ENCODE measurements around the gene PRKCA.

PRKCA gene

GRCh38 chr17:66655461-66655860, 353.0 kb downstream of the PRKCA start:
- no peak overlapping the region for H3K4me3 ChIP-seq (ENCODE audit: control insufficient read depth, low read depth, low read length)
- TF ChIP-seq CTCF (conservative IDR thresholded peaks at IDR 0.05; ENCODE audit: control insufficient read depth, insufficient read depth, low read depth, low read length): no peak
- no peak for DNase-seq (ENCODE audit: low read depth)

- no peak overlapping the region for H3K4me3 ChIP-seq (ENCODE audit: control insufficient read depth, low read depth, low read length)
- peak; percentile 82 for DNase-seq (ENCODE audit: low read depth)
- no peak for TF ChIP-seq CTCF (conservative IDR thresholded peaks at IDR 0.05; ENCODE audit: control insufficient read depth, insufficient read depth, low read depth, low read length)
Measured at GRCh38 chr17:66655861-66656260, 353.4 kb downstream of the PRKCA start.

GRCh38 chr17:66661411-66662256, 359.2 kb downstream of the PRKCA start:
- H3K4me3 ChIP-seq (ENCODE audit: control insufficient read depth, low read depth, low read length): no peak overlapping the region
- peak; percentile 78 for DNase-seq (ENCODE audit: low read depth)
- no peak for TF ChIP-seq CTCF (conservative IDR thresholded peaks at IDR 0.05; ENCODE audit: control insufficient read depth, insufficient read depth, low read depth, low read length)

GRCh38 chr17:66662496-66662895, 360.1 kb downstream of the PRKCA start:
- DNase-seq (ENCODE audit: low read depth): no peak
- no peak overlapping the region for H3K4me3 ChIP-seq (ENCODE audit: control insufficient read depth, low read depth, low read length)
- TF ChIP-seq CTCF (conservative IDR thresholded peaks at IDR 0.05; ENCODE audit: control insufficient read depth, insufficient read depth, low read depth, low read length): no peak

- H3K4me3 ChIP-seq (ENCODE audit: control insufficient read depth, low read depth, low read length): no peak overlapping the region
- TF ChIP-seq CTCF (conservative IDR thresholded peaks at IDR 0.05; ENCODE audit: control insufficient read depth, insufficient read depth, low read depth, low read length): no peak
- no peak for DNase-seq (ENCODE audit: low read depth)
Measured at GRCh38 chr17:66663041-66663606, 360.7 kb downstream of the PRKCA start.

GRCh38 chr17:66664336-66664735, 361.9 kb downstream of the PRKCA start:
- no peak for TF ChIP-seq CTCF (conservative IDR thresholded peaks at IDR 0.05; ENCODE audit: control insufficient read depth, insufficient read depth, low read depth, low read length)
- DNase-seq (ENCODE audit: low read depth): no peak

More at GRCh38 chr17:66664336-66664735, 361.9 kb downstream of the PRKCA start:
- H3K4me3 ChIP-seq (ENCODE audit: control insufficient read depth, low read depth, low read length): no peak overlapping the region
